ENCODE results near the gene SVEP1.

The SVEP1 gene

GRCh38 chr9:110443146-110443865 is 136.2 kb downstream of the SVEP1 start:
- H3K4me3 ChIP-seq (ENCODE audit: low read length), result no peak overlapping the region
- no peak for DNase-seq (ENCODE audit: low read depth)
- TF ChIP-seq CTCF (conservative IDR thresholded peaks at IDR 0.05; ENCODE audit: low read depth, low read length), result no peak

GRCh38 chr9:110440796-110441195 is 138.7 kb downstream of the SVEP1 start:
- no peak for DNase-seq (ENCODE audit: low read depth)
- no peak overlapping the region for H3K4me3 ChIP-seq (ENCODE audit: low read length)
- TF ChIP-seq CTCF (conservative IDR thresholded peaks at IDR 0.05; ENCODE audit: low read depth, low read length), result no peak

- no peak for TF ChIP-seq CTCF (conservative IDR thresholded peaks at IDR 0.05; ENCODE audit: low read depth, low read length)
- no peak for DNase-seq (ENCODE audit: low read depth)
- no peak overlapping the region for H3K4me3 ChIP-seq (ENCODE audit: low read length)
Measured at GRCh38 chr9:110440172-110440571, 139.4 kb downstream of the SVEP1 start.

GRCh38 chr9:110432253-110432652 is 147.3 kb downstream of the SVEP1 start:
- no peak for TF ChIP-seq CTCF (conservative IDR thresholded peaks at IDR 0.05; ENCODE audit: low read depth, low read length)
- DNase-seq (ENCODE audit: low read depth), result no peak
- no peak overlapping the region for H3K4me3 ChIP-seq (ENCODE audit: low read length)

- no peak overlapping the region for H3K4me3 ChIP-seq (ENCODE audit: low read length)
- peak; percentile 11 for TF ChIP-seq CTCF (conservative IDR thresholded peaks at IDR 0.05; ENCODE audit: low read depth, low read length)
- DNase-seq (ENCODE audit: low read depth), result no peak
Measured at GRCh38 chr9:110429453-110429852, 150.1 kb downstream of the SVEP1 start.

DNA sequence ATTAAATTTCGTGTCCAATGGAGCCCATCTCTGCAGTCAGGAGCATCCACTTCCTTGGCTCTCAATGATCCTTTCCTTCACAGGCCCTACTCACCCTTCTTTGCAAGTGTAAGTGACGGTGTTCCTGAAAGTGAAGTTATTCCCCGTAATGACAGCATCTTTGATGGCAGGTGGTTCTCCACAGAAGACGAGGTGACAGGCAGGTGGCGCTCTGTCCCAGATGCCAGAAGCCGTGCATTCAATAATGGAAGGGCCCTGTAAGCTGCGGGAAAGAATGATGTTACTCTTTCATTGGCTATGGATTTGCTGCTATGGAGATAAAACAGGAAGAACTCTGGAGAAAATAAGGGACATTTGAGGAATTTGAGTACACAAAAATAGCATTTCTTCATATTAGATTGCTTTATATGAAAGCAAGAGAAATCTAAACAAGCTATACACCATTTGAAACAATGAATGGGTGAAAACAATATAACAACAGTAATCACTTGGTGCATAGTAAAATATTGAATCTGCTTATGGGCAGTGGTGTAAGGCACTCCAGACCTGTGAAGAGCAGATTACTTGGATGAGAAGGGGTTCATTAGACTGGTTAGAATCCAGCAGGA is 151.9 kb downstream of the SVEP1 start:
- peak; percentile 77 for TF ChIP-seq CTCF (conservative IDR thresholded peaks at IDR 0.05; ENCODE audit: low read depth, low read length)
- DNase-seq (ENCODE audit: low read depth), result no peak
- H3K4me3 ChIP-seq (ENCODE audit: low read length), result no peak overlapping the region
